HL-60 (cell line): Measurements from ENCODE around the gene AHSP.

ENCODE experiments used
- GABPA ChIP-seq: IDR thresholded peaks from 2 replicates; pipeline ENCODE4 v1.6.1; 2012; ENCODE audit warnings: low read depth
- POLR2AphosphoS5 ChIP-seq: IDR thresholded peaks from 2 replicates; pipeline ENCODE4 v1.6.1; 2012; ENCODE audit warnings: low read depth
- REST ChIP-seq: IDR thresholded peaks from 2 replicates; pipeline ENCODE4 v1.6.1; 2012; ENCODE audit warnings: low read depth; ENCODE audit not compliant: insufficient replicate concordance
- TF ChIP-seq, protein P1 (sequence below): IDR thresholded peaks from one replicate; pipeline ENCODE4 v1.5.1; 2011; ENCODE audit warnings: low read length, control low read depth, inconsistent platforms; ENCODE audit not compliant: insufficient read depth

DNA sequence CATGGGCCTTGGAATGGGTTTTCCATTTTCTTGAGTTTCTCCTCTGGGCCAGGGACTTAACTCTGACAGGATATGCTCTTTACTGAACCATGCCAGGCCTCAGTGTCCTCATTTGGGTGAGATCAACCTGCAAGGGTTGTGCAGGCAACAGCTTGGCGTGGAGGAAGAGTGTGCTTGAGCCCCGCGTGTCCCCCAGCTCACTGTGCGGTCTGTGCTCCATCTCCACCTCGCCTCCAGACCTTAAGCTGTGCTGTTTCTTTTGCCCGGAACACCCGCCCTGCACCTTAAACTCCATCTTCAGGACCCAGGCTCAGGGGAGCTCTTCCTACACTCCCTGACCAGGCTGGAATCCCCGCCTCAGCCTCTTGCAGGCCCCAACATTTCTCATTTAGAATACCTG lies 29.2 kb upstream of the AHSP start:
- TF ChIP-seq, protein P1, sequence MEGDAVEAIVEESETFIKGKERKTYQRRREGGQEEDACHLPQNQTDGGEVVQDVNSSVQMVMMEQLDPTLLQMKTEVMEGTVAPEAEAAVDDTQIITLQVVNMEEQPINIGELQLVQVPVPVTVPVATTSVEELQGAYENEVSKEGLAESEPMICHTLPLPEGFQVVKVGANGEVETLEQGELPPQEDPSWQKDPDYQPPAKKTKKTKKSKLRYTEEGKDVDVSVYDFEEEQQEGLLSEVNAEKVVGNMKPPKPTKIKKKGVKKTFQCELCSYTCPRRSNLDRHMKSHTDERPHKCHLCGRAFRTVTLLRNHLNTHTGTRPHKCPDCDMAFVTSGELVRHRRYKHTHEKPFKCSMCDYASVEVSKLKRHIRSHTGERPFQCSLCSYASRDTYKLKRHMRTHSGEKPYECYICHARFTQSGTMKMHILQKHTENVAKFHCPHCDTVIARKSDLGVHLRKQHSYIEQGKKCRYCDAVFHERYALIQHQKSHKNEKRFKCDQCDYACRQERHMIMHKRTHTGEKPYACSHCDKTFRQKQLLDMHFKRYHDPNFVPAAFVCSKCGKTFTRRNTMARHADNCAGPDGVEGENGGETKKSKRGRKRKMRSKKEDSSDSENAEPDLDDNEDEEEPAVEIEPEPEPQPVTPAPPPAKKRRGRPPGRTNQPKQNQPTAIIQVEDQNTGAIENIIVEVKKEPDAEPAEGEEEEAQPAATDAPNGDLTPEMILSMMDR = no peak
- TF ChIP-seq POLR2AphosphoS5 (no peak), GABPA (no peak), REST (no peak)
